Activated T-helper 2 cell treated with anti-CD3 and anti-CD28 coated beads, Interferon-gamma antibody, Interleukin-2, Interleukin-4, amounts not matched to agents 10 μg/mL and 5 μg/mL and 100 μg/mL, durations not matched to agents 14 hours and 24 hours and 36 hours (primary cell): ENCODE measurements around the gene OR56A1. TPM values are rescaled to one million over a fixed set of nuclear protein-coding genes. Genes with fewer than 3 reads are reported as not detected.

Experiments used
- DNase-seq: peaks from one replicate; pipeline ENCODE4 v3.0.0; 2021; ENCODE audit warnings: low spot score
- H3K27ac Mint-ChIP-seq: one replicate; pipeline ENCODE4 v1.8.0; 2021; ENCODE audit warnings: mixed read lengths
- H3K27me3 Mint-ChIP-seq: one replicate; pipeline ENCODE4 v1.8.0; 2021; ENCODE audit warnings: low read depth, mixed read lengths
- H3K36me3 Mint-ChIP-seq: one replicate; pipeline ENCODE4 v1.8.0; 2021; ENCODE audit warnings: low read depth, mixed read lengths
- H3K4me1 Mint-ChIP-seq: one replicate; pipeline ENCODE4 v1.8.0; 2021; ENCODE audit warnings: low read depth, mixed read lengths
- H3K4me3 Mint-ChIP-seq: one replicate; pipeline ENCODE4 v1.8.0; 2021; ENCODE audit warnings: low read depth, mild to moderate bottlenecking, moderate library complexity, mixed read lengths
- H3K9me3 Mint-ChIP-seq: one replicate; pipeline ENCODE4 v1.8.0; 2021; ENCODE audit warnings: mixed read lengths
- intact Hi-C: fragments of 100-400 bp; cut with micrococcal nuclease; formaldehyde crosslinking; loops from one replicate; pipeline ENCODE4 v1.15.1; 2023
- total RNA-seq: library from RNA; stranded (reverse); gene quantifications from 2 replicates; pipeline ENCODE4 v1.2.3, GENCODE V29; 2022

The OR56A1 gene
- total RNA-seq, 1 donor from 2014 or later, result not detected

DNA sequence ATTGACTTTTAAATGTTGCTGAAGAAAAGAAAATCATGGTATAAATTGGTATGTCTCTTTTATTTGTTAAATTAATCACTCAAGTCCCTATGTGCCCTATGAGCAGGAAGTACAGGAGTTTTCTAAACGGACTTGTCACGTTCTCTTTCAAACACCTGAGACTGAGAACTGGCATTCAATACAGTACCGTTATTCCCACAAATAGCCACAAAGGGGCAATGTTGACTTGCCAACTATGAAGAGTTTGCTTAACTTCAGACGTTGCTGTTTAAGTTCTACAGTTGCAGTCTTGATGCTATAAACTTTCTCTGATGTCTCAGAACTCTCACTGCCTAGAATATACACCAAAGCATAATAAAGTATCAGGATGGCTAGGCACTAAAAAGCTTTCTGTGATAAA is 7.6 kb downstream of the OR56A1 start:
- no peak for DNase-seq
- Mint-ChIP-seq H3K4me3 (no peak overlapping the region), H3K27ac (no peak overlapping the region), H3K36me3 (no peaks in the 10 kb centered on the region), H3K9me3 (no peaks in the 10 kb centered on the region), H3K27me3 (peaks cover 30% of the 10 kb centered on the region), H3K4me1 (no peaks in the 10 kb centered on the region)
- intact Hi-C loops, result loop anchor here (2.0 to 10.0 kb wide), 3 partner anchors 242 to 330 kb away; no protein-coding TSS in a partner anchor

DNA sequence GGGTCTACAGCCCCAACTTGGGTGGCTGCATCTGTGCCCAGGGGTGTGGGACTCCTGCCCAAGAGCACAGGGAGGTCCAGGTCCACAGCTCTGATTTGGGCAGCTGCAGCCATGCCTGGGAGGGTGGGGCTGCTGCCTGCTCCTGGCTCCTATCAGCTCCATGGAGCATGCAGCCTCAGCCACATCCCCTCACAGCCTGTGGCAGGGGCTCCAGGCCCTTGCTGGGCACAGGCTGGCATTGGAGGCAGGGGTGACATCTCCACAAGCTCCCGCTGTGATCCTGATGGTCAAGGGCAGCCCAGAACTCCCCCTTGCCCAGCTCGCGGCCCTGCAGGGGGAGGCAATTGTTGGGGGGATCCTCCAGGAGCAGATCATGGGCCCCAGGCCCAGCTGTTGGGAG is 17.5 kb downstream of the OR56A1 start:
- intact Hi-C loops, result no loop called here
- H3K27me3 Mint-ChIP-seq, result peaks cover 10% of the 10 kb centered on the region
- DNase-seq, result no peak

GRCh38 chr11:6012035-6012668 is 18.4 kb downstream of the OR56A1 start:
- H3K4me1 Mint-ChIP-seq, result no peaks in the 10 kb centered on the region
- H3K4me3 Mint-ChIP-seq, result no peak overlapping the region
- H3K9me3 Mint-ChIP-seq, result no peaks in the 10 kb centered on the region
- H3K27me3 Mint-ChIP-seq, result peaks cover 7% of the 10 kb centered on the region
- no peak overlapping the region for H3K27ac Mint-ChIP-seq
- no peak for DNase-seq
- H3K36me3 Mint-ChIP-seq, result no peaks in the 10 kb centered on the region
- intact Hi-C loops, result no loop called here

More for the DNA sequence above, 17.5 kb downstream of the OR56A1 start:
- H3K4me1 Mint-ChIP-seq, result no peaks in the 10 kb centered on the region
- H3K4me3 Mint-ChIP-seq, result no peak overlapping the region
- H3K9me3 Mint-ChIP-seq, result no peaks in the 10 kb centered on the region
- no peaks in the 10 kb centered on the region for H3K36me3 Mint-ChIP-seq
- H3K27ac Mint-ChIP-seq, result no peak overlapping the region

DNA sequence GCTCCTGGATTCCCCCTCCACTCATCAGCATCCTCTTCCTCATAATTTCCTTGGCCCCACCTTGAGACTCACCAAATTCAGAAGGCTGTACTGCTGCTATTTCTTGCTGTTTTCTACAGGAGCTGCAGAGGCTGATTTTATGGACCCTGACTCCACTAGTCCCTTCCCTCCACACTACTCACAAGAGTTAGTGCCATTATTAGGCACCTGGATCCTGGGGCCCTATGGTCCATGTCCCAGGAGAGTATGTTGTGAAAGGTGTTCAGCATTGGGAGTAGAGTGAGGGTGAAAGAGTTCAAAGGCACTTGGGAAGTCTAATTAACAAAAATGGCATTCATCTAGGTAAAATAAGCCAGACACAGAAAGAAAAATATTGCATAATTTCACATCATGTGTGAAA is 23.7 kb downstream of the OR56A1 start, which contains the start of gene OR56A4:
Gene OR56A4 (minus strand): TSS at position 101 of the 400 bp plus-strand sequence. CDS start 3,954 bp downstream, outside the sequence.
- no peak for DNase-seq
- H3K9me3 Mint-ChIP-seq, result no peaks in the 10 kb centered on the region
- H3K4me1 Mint-ChIP-seq, result no peaks in the 10 kb centered on the region
- intact Hi-C loops, result no loop called here
- no peak within 1 kb of the TSS for H3K27ac Mint-ChIP-seq
- peaks cover 7% of the 10 kb centered on the region for H3K27me3 Mint-ChIP-seq
- no peak within 1 kb of the TSS for H3K4me3 Mint-ChIP-seq
- no peaks in the 10 kb centered on the region for H3K36me3 Mint-ChIP-seq

GRCh38 chr11:6006395-6006794 is 24.2 kb downstream of the OR56A1 start:
- H3K9me3 Mint-ChIP-seq, result no peaks in the 10 kb centered on the region

DNA sequence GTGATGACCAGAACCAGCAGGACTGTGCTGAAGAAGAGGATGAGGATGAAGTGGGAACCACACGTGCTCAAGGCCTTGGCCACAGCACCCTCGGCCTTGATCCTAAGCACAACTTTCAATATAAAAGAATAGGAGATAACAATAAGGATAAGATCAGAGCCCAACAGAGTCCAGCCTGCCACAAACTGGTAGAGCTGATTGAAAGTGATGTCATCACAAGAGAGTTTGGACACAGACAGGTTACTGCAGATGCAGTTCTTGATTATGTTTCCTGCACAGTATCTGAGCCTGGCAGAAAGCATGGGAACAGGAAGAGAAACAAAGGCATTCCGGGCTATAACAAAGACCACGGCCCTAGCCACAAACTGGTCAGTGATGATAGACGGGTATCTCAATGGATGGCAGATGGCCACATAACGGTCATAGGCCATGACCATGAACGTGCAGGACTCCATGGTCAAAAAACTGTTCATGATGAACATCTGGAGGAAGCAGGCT is 28.3 kb downstream of the OR56A1 start:
- H3K4me1 Mint-ChIP-seq, result no peaks in the 10 kb centered on the region
- no peak overlapping the region for H3K27ac Mint-ChIP-seq
- H3K27me3 Mint-ChIP-seq, result peaks cover 2% of the 10 kb centered on the region
- intact Hi-C loops, result no loop called here
- no peaks in the 10 kb centered on the region for H3K9me3 Mint-ChIP-seq
- no peak overlapping the region for H3K4me3 Mint-ChIP-seq
- H3K36me3 Mint-ChIP-seq, result no peaks in the 10 kb centered on the region
- DNase-seq, result no peak

More at GRCh38 chr11:6006395-6006794, 24.2 kb downstream of the OR56A1 start:
- H3K4me3 Mint-ChIP-seq, result no peak overlapping the region
- H3K27ac Mint-ChIP-seq, result no peak overlapping the region
- no peaks in the 10 kb centered on the region for H3K4me1 Mint-ChIP-seq
- peaks cover 7% of the 10 kb centered on the region for H3K27me3 Mint-ChIP-seq
- intact Hi-C loops, result no loop called here
- no peaks in the 10 kb centered on the region for H3K36me3 Mint-ChIP-seq
- no peak for DNase-seq

DNA sequence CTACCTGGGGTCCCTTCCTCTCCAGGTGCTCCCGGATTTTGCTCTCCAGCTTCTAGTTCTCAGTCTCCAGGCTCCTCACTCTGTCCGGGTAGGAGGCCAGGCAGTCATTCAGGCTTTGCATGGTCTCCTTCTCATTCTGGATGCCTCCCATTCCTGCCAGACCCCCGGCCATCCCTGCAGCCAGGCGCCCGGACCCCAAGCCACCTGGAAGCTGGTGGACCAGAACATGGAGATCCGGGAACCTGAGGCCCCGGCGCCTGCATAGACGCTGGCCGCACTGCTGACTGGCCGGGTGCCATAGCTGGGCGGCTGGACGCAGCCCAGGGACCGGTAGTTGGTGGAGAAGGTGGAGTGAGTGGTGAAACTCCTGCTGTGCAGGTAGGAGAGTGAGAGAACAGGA is 35.8 kb downstream of the OR56A1 start:
- no peaks in the 10 kb centered on the region for H3K27me3 Mint-ChIP-seq
- no peak overlapping the region for H3K27ac Mint-ChIP-seq
- no peaks in the 10 kb centered on the region for H3K4me1 Mint-ChIP-seq
- H3K36me3 Mint-ChIP-seq, result no peaks in the 10 kb centered on the region
- no peak overlapping the region for H3K4me3 Mint-ChIP-seq
- DNase-seq, result no peak
- H3K9me3 Mint-ChIP-seq, result no peaks in the 10 kb centered on the region
- intact Hi-C loops, result no loop called here

- Mint-ChIP-seq H3K4me1 (no peaks in the 10 kb centered on the region), H3K27ac (no peak overlapping the region), H3K9me3 (no peaks in the 10 kb centered on the region), H3K27me3 (peaks cover 2% of the 10 kb centered on the region), H3K36me3 (no peaks in the 10 kb centered on the region), H3K4me3 (no peak overlapping the region)
- DNase-seq, result no peak
- intact Hi-C loops, result no loop called here
These were observed 37.8 kb downstream of the OR56A1 start for GRCh38 chr11:5992604-5993251.

DNA sequence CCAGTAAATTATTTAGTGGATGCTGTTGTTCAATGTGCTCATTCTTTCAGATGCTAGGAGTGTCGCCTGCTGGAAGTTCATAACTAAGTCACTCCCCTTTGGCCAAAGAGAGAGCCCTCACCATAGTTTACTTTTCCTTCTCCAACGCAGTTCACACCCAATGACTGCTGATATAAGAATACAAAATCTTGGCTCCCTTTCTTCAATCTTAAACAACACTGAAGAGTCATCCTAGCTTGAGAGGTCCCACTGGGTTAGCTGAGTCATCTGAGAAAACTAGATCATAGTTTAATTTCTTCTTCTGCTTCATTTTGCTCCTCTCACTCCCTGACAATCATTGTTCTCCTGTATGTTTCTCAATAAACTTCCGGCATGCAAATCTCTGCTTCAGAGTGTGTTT is 38.4 kb downstream of the OR56A1 start:
- intact Hi-C loops, result no loop called here
- DNase-seq, result no peak
- Mint-ChIP-seq H3K4me1 (no peaks in the 10 kb centered on the region), H3K9me3 (no peaks in the 10 kb centered on the region), H3K36me3 (no peaks in the 10 kb centered on the region), H3K4me3 (no peak overlapping the region), H3K27me3 (peaks cover 2% of the 10 kb centered on the region), H3K27ac (no peak overlapping the region)

GRCh38 chr11:5989203-5989602 is 41.4 kb downstream of the OR56A1 start:
- Mint-ChIP-seq H3K4me3 (no peak overlapping the region), H3K9me3 (no peaks in the 10 kb centered on the region), H3K27ac (no peak overlapping the region), H3K4me1 (no peaks in the 10 kb centered on the region), H3K27me3 (peaks cover 2% of the 10 kb centered on the region), H3K36me3 (no peaks in the 10 kb centered on the region)
- DNase-seq, result no peak
- intact Hi-C loops, result loop anchor here (10.0 kb wide), 1 partner anchor 56 kb away; no protein-coding TSS in a partner anchor

DNA sequence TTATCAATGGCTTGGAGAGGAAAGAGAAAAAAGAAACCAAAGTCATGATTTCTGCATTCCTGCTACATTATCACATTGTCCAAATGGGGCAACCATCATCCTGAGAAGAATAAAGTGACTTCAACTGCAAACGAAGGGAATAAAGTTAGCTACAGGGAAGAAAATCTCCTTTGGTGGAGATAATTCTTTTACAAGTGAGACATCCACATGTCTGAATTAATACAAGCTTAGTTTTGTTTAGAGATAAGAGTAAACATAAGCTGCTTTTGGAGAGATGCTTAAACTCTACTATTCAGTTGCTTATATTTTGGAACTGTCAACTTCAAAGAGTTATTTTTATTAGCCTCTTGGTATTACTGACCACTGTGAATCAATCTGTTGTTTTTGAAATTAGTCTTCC is 43.7 kb downstream of the OR56A1 start, which contains the start of gene OR52L1:
Gene OR52L1 (minus strand): TSS at position 101 of the 400 bp plus-strand sequence. CDS start 55 bp downstream, at position 46.
- H3K4me1 Mint-ChIP-seq, result no peaks in the 10 kb centered on the region
- H3K4me3 Mint-ChIP-seq, result no peak within 1 kb of the TSS
- no peaks in the 10 kb centered on the region for H3K36me3 Mint-ChIP-seq
- no peak for DNase-seq
- intact Hi-C loops, result loop anchor here (10.0 kb wide), 1 partner anchor 58 kb away; no protein-coding TSS in a partner anchor
- no peaks in the 10 kb centered on the region for H3K9me3 Mint-ChIP-seq
- peaks cover 2% of the 10 kb centered on the region for H3K27me3 Mint-ChIP-seq
- H3K27ac Mint-ChIP-seq, result no peak within 1 kb of the TSS

DNA sequence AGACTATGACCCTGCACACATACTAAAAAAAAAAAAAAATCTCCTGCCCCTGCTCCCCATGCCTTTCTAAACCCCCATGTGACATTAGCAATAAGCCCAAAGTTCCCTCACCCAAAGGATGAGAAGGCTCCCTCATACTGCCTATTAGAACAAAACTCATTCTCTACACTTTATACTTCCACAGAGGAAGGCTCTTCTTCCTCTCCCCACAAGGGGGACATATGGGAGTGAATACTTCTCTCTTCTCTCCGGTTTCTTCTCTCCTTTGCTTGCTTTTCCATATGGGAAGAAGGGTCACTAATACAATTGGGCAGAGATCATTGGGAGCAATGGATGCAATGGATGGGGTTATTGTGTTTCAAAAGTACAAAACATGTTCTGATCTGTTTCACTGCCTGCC is 47.1 kb downstream of the OR56A1 start:
- H3K27ac Mint-ChIP-seq, result no peak overlapping the region
- no peaks in the 10 kb centered on the region for H3K4me1 Mint-ChIP-seq
- no peak overlapping the region for H3K4me3 Mint-ChIP-seq
- no peaks in the 10 kb centered on the region for H3K9me3 Mint-ChIP-seq
- no peak for DNase-seq
- H3K27me3 Mint-ChIP-seq, result no peaks in the 10 kb centered on the region
- no peaks in the 10 kb centered on the region for H3K36me3 Mint-ChIP-seq
- intact Hi-C loops, result loop anchor here (10.0 kb wide), 1 partner anchor 61 kb away; no protein-coding TSS in a partner anchor

- intact Hi-C loops, result no loop called here
- Mint-ChIP-seq H3K36me3 (no peaks in the 10 kb centered on the region), H3K27ac (no peak overlapping the region), H3K9me3 (no peaks in the 10 kb centered on the region), H3K27me3 (peaks cover 3% of the 10 kb centered on the region), H3K4me3 (no peak overlapping the region), H3K4me1 (no peaks in the 10 kb centered on the region)
- DNase-seq, result no peak
These were observed 57.0 kb downstream of the OR56A1 start for GRCh38 chr11:5973530-5973929.
